GM18873 (cell line): ENCODE data around the gene CCDC178.
A peak's percentile ranks its signal among the peaks of the same experiment; 100 is the strongest.
"Not testable (repeated sequence)": the region's sequence is repeated elsewhere in the genome, so short reads cannot be mapped to it uniquely, and the experiment has no call there.

Experiments
- ATAC-seq: cut with Tn5 transposase; IDR thresholded peaks from one replicate; pipeline ENCODE4 v1.9.1; 2021; ENCODE audit warnings: mild to moderate bottlenecking, moderate library complexity, moderate number of reproducible peaks; ENCODE audit not compliant: unreplicated experiment, low FRiP score

Gene CCDC178

GRCh38 chr18:33231474-33232317 lies 208.8 kb downstream of the CCDC178 start:
- peak; percentile 95 for ATAC-seq

GRCh38 chr18:33212363-33212762 lies 228.2 kb downstream of the CCDC178 start:
- ATAC-seq: no peak

- no peak for ATAC-seq
Observed at GRCh38 chr18:33210575-33211189, 229.8 kb downstream of the CCDC178 start.

GRCh38 chr18:33205777-33206176 lies 234.7 kb downstream of the CCDC178 start:
- no peak for ATAC-seq

GRCh38 chr18:33201509-33201926 lies 239.0 kb downstream of the CCDC178 start:
- ATAC-seq: no peak

- ATAC-seq: no peak
Observed at GRCh38 chr18:33195795-33196194, 244.7 kb downstream of the CCDC178 start.

- ATAC-seq: no peak
Observed at GRCh38 chr18:33194793-33195192, 245.7 kb downstream of the CCDC178 start.

GRCh38 chr18:33184958-33185357 lies 255.6 kb downstream of the CCDC178 start:
- no peak for ATAC-seq

GRCh38 chr18:33184175-33184574 lies 256.3 kb downstream of the CCDC178 start:
- ATAC-seq: no peak

GRCh38 chr18:33183136-33183535 lies 257.4 kb downstream of the CCDC178 start:
- ATAC-seq: no peak

GRCh38 chr18:33181016-33181415 lies 259.5 kb downstream of the CCDC178 start:
- no peak for ATAC-seq

- no peak for ATAC-seq
Observed at GRCh38 chr18:33169218-33169617, 271.3 kb downstream of the CCDC178 start.

- not testable (repeated sequence) for ATAC-seq
Observed at GRCh38 chr18:33164121-33164520, 276.4 kb downstream of the CCDC178 start.

GRCh38 chr18:33161131-33161530 lies 279.4 kb downstream of the CCDC178 start:
- no peak for ATAC-seq

- ATAC-seq: no peak
Observed at GRCh38 chr18:33159151-33159550, 281.4 kb downstream of the CCDC178 start.

- no peak for ATAC-seq
Observed at GRCh38 chr18:33157893-33158292, 282.6 kb downstream of the CCDC178 start.

- no peak for ATAC-seq
Observed at GRCh38 chr18:33156906-33157470, 283.5 kb downstream of the CCDC178 start.

GRCh38 chr18:33154049-33154448 lies 286.5 kb downstream of the CCDC178 start:
- no peak for ATAC-seq

- ATAC-seq: no peak
Observed at GRCh38 chr18:33152376-33152775, 288.1 kb downstream of the CCDC178 start.

- not testable (repeated sequence) for ATAC-seq
Observed at GRCh38 chr18:33147811-33148210, 292.7 kb downstream of the CCDC178 start.

GRCh38 chr18:33146014-33146413 lies 294.5 kb downstream of the CCDC178 start:
- no peak for ATAC-seq
